ENCODE results near the gene KCNK18. TPM values are rescaled to one million over a fixed set of nuclear protein-coding genes. Genes with fewer than 3 reads are reported as not detected.

The KCNK18 gene
- total RNA-seq, 1 experiment from 2014 or later: not detected

DNA sequence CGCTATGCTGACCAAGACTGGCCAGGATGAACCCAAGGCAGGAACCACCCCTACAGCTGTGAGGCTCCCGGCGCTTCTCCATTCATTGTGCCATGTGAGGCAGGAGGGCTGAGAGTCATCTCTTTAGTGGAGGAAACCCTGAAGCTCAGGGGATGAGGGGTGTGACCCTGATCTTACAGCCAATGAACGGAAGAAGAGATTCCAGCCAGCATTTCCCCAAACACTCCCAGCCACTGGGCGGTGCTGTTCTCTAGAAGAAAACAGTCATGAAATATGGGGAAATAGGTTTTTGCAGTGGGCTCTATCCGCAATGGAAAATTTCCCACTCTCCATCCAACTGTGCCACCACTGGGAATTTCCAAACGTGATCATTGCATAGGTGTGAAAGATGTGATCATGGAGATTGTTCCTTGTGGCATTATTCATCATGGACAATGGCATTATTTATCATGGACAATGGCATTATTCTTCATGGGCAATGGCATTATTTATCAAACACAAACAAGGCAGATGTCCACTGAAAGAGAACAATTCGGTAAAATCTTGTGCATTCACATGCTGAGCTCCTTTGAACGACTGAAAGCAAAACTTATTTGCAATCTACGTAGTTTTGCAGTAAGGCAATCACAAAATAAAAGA lies 29.6 kb downstream of the KCNK18 start:
- Histone ChIP-seq H3K23me2 (ENCODE audit: insufficient read length, low read depth, low read length, poor library complexity, severe bottlenecking) (no peaks in the 10 kb centered on the region), H4K20me1 (ENCODE audit: control insufficient read depth, insufficient read depth, insufficient read length) (no peaks in the 10 kb centered on the region), H2BK120ac (ENCODE audit: low read depth, low read length, poor library complexity, severe bottlenecking) (no peak overlapping the region), H4K8ac (replicated peaks; ENCODE audit: insufficient read length, low read depth, low read length) (no peak overlapping the region), H3K4me1 (ENCODE audit: insufficient read depth, low read length) (no peaks in the 10 kb centered on the region; the same call in 1 of the 2 replicates), H2BK12ac (ENCODE audit: insufficient read length, low read depth, low read length) (no peak overlapping the region), H3K79me1 (ENCODE audit: insufficient read depth, low read depth, low read length, poor library complexity, severe bottlenecking) (no peaks in the 10 kb centered on the region), H3K4ac (ENCODE audit: low read depth, low read length) (no peak overlapping the region), H3T11ph (ENCODE audit: low read length) (no peak overlapping the region), H3K18ac (ENCODE audit: insufficient read length, low read depth, low read length) (no peak overlapping the region), H3K4me2 (ENCODE audit: insufficient read depth, insufficient read length, low read length) (no peak overlapping the region), H3K27me3 (ENCODE audit: insufficient read depth, low read length) (no peaks in the 10 kb centered on the region), H2AK5ac (ENCODE audit: insufficient read length, low read length) (no peak overlapping the region), H2AFZ (ENCODE audit: low read length) (no peak overlapping the region), H2BK20ac (ENCODE audit: low read depth, low read length, poor library complexity, severe bottlenecking) (no peak overlapping the region), H4K5ac (ENCODE audit: insufficient read length, low read depth, low read length) (no peak overlapping the region), H3K79me2 (ENCODE audit: insufficient read depth, low read length) (no peaks in the 10 kb centered on the region), H3K14ac (ENCODE audit: insufficient read depth, low read length) (no peak overlapping the region), H2BK5ac (ENCODE audit: insufficient read length, low read length) (no peak overlapping the region), H3K56ac (ENCODE audit: insufficient read length, low read depth, low read length) (no peak overlapping the region), H4K91ac (ENCODE audit: insufficient read length, low read depth, low read length) (no peak overlapping the region), H3K23ac (ENCODE audit: insufficient read length, low read depth, low read length) (no peak overlapping the region), H3K9ac (ENCODE audit: extremely low read depth, insufficient read length, low read length) (no peak overlapping the region), H3K27ac (ENCODE audit: insufficient read length, low read depth, low read length) (no peak overlapping the region), H2BK15ac (ENCODE audit: low read depth, low read length) (no peak overlapping the region), H3K9me3 (ENCODE audit: control insufficient read depth, low read depth, low read length) (no peaks in the 10 kb centered on the region)
- TF ChIP-seq, protein P1, sequence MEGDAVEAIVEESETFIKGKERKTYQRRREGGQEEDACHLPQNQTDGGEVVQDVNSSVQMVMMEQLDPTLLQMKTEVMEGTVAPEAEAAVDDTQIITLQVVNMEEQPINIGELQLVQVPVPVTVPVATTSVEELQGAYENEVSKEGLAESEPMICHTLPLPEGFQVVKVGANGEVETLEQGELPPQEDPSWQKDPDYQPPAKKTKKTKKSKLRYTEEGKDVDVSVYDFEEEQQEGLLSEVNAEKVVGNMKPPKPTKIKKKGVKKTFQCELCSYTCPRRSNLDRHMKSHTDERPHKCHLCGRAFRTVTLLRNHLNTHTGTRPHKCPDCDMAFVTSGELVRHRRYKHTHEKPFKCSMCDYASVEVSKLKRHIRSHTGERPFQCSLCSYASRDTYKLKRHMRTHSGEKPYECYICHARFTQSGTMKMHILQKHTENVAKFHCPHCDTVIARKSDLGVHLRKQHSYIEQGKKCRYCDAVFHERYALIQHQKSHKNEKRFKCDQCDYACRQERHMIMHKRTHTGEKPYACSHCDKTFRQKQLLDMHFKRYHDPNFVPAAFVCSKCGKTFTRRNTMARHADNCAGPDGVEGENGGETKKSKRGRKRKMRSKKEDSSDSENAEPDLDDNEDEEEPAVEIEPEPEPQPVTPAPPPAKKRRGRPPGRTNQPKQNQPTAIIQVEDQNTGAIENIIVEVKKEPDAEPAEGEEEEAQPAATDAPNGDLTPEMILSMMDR (conservative IDR thresholded peaks at IDR 0.05): peak; percentile 84
- no peak overlapping the region for H3K27ac Mint-ChIP-seq
- peaks cover 3 to 9% (median 5%) of the 10 kb centered on the region in 3 experiments; a peak in 5 of 7 replicates for H3K36me3 Mint-ChIP-seq (ENCODE audit: insufficient read depth in 1 of 3, low read depth in 3 of 3)
- no CpG with 5 or more reads among the region's 10 CpGs for WGBS (ENCODE audit: extremely low coverage, insufficient read length, low lambda C conversion rate)
- H3K4me3 Mint-ChIP-seq: no peak overlapping the region
- DNase-seq: peak; percentile 71
- H3K27me3 Mint-ChIP-seq (ENCODE audit: low read depth): peaks cover 24% of the 10 kb centered on the region
- H3K9me3 Mint-ChIP-seq: peaks cover 16 to 18% of the 10 kb centered on the region in 2 experiments
- peaks cover 15 to 33% of the 10 kb centered on the region in 2 experiments for H3K4me1 Mint-ChIP-seq

Measured in H9 (cell line).